NCI-H2196 (cell line): Measurements from ENCODE around the gene NADSYN1.

Source experiments
- DNase-seq: peaks from one replicate; lab custom pipeline; 2025; ENCODE audit not compliant: unreplicated experiment; lab: John Stamatoyannopoulos, UW

Gene NADSYN1

GRCh38 chr11:71542879-71543777 lies 90.1 kb downstream of the NADSYN1 start:
- no peak for DNase-seq

- DNase-seq: no peak
Observed at GRCh38 chr11:71543866-71544265, 90.9 kb downstream of the NADSYN1 start.

GRCh38 chr11:71544525-71545214 lies 91.7 kb downstream of the NADSYN1 start:
- DNase-seq: no peak

GRCh38 chr11:71545405-71545966 lies 92.5 kb downstream of the NADSYN1 start:
- DNase-seq: no peak

- DNase-seq: no peak
Observed at GRCh38 chr11:71548120-71548519, 95.1 kb downstream of the NADSYN1 start, which contains the start of gene KRTAP5-9. Gene KRTAP5-9 (plus strand): TSS chr11:71548420. CDS start chr11:71548658, 238 bp downstream.

GRCh38 chr11:71548716-71549151 lies 95.7 kb downstream of the NADSYN1 start:
- no peak for DNase-seq
